ENCODE data around the gene ZNF280A.

- TF ChIP-seq REST (IDR thresholded peaks at IDR 0.05; ENCODE audit: unreplicated experiment) (no peak), CTCF (conservative IDR thresholded peaks at IDR 0.05; ENCODE audit: low read depth in 2 of 2) (no peak), POLR2AphosphoS5 (IDR thresholded peaks at IDR 0.05; ENCODE audit: low read depth) (no peak), ZNF114 (CRISPR knock-in tag; IDR thresholded peaks at IDR 0.05) (no peak), EZH2 (IDR thresholded peaks at IDR 0.05; ENCODE audit: low read depth, unreplicated experiment) (peak; percentile 47), ZNF462 (CRISPR knock-in tag; IDR thresholded peaks at IDR 0.05) (no peak)
These were observed 12.3 kb downstream of the ZNF280A start for GRCh38 chr22:22507743-22508273.

Measured in GM23338 (cell line).